ENCODE data around the gene PDLIM1.

DNA sequence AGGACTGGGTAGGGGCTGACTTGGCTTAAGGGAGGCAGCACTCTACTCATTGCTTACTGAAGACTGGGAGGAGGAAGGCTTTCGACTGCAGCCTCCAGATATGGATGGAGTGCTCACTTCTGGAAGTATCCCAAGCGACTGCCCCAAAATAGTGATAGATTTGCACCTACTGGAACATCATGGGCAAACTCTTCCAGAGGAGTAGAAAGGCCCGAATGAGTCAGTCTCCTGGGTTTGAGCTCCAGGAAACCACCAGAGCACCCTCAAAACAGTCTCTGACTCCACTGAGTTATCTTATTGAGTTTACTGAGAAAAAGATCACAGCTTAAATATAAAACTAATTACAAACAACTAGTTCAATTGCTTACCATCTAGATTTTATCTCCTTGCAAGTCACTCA, 37.2 kb upstream of the PDLIM1 start:
- TF ChIP-seq, protein P1, sequence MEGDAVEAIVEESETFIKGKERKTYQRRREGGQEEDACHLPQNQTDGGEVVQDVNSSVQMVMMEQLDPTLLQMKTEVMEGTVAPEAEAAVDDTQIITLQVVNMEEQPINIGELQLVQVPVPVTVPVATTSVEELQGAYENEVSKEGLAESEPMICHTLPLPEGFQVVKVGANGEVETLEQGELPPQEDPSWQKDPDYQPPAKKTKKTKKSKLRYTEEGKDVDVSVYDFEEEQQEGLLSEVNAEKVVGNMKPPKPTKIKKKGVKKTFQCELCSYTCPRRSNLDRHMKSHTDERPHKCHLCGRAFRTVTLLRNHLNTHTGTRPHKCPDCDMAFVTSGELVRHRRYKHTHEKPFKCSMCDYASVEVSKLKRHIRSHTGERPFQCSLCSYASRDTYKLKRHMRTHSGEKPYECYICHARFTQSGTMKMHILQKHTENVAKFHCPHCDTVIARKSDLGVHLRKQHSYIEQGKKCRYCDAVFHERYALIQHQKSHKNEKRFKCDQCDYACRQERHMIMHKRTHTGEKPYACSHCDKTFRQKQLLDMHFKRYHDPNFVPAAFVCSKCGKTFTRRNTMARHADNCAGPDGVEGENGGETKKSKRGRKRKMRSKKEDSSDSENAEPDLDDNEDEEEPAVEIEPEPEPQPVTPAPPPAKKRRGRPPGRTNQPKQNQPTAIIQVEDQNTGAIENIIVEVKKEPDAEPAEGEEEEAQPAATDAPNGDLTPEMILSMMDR (IDR thresholded peaks at IDR 0.05) = no peak
- TF ChIP-seq ZFX (IDR thresholded peaks at IDR 0.05; ENCODE audit: borderline replicate concordance) = no peak
